Measurements from ENCODE around the gene PLCG2. TPM values are rescaled to one million over a fixed set of nuclear protein-coding genes. Genes with fewer than 3 reads are reported as not detected.
A peak's percentile ranks its signal among the peaks of the same experiment; 100 is the strongest.
"Not testable (repeated sequence)": the region's sequence is repeated elsewhere in the genome, so short reads cannot be mapped to it uniquely, and the experiment has no call there.

Gene PLCG2
- total RNA-seq, 1 donor from 2014 or later, result 10.9 TPM

DNA sequence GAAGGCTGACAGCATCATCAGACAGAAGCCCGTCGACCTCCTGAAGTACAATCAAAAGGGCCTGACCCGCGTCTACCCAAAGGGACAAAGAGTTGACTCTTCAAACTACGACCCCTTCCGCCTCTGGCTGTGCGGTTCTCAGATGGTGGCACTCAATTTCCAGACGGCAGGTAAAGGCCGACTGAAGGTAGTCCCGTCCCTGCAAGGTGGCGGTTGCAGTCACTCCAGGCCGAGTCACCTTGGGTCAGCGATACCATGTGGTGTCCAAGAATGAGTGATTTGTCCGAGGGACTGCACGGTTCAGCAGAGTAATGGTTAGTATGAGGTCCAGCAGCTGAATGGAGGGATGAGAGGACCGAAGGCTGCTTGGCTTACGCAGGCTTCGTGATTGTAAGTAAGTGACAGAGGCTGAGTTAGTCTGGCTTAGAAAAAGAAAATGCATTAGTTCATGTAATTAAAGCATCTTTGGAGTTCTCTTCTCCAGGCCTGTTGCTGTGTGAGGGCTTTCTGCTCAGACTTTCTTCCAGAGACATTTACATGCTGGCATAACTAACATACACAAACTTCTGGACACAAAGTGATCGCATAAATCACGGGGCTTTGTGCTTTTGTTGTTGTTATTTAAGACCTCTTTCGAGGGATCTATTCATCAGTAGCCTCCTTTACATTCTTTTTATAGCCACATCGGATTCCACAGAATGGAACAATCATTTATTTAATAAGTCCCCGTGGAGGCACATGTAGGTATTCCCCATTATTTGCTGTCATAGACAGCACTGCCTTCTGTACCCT, 157.3 kb downstream of the PLCG2 start:
- DNase-seq (ENCODE audit: low read depth in 2 of 2), result no peak

DNA sequence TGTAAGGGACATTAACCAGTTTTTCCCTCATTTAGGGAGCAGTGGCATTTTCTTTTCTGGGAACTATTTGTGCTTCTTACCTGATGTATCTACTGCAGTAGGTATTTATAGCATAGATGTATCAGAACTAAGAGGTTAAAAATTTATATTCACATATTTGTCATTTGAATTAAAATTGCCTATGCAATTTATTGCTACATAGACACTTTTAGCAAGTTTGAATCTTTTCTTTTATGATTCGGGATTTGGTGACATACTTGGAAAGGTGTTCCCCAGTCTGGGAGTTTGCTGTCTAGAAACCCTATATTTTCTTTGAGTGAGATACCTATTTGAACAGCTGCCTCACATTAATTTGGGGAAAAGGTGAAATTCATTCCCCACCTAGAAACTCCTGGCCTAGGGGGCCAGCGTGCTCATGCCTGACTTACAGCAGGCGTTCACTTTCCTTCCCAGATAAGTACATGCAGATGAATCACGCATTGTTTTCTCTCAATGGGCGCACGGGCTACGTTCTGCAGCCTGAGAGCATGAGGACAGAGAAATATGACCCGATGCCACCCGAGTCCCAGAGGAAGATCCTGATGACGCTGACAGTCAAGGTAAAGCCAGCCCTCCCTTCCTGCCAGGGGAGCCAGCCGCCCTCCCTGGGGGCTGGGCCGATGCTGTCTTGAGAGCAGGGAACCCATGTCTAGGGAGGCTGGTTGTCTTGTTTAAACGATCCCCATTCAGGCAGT, 158.4 kb downstream of the PLCG2 start:
- DNase-seq (ENCODE audit: low read depth in 2 of 2), result peak; percentile 42 to 87

DNA sequence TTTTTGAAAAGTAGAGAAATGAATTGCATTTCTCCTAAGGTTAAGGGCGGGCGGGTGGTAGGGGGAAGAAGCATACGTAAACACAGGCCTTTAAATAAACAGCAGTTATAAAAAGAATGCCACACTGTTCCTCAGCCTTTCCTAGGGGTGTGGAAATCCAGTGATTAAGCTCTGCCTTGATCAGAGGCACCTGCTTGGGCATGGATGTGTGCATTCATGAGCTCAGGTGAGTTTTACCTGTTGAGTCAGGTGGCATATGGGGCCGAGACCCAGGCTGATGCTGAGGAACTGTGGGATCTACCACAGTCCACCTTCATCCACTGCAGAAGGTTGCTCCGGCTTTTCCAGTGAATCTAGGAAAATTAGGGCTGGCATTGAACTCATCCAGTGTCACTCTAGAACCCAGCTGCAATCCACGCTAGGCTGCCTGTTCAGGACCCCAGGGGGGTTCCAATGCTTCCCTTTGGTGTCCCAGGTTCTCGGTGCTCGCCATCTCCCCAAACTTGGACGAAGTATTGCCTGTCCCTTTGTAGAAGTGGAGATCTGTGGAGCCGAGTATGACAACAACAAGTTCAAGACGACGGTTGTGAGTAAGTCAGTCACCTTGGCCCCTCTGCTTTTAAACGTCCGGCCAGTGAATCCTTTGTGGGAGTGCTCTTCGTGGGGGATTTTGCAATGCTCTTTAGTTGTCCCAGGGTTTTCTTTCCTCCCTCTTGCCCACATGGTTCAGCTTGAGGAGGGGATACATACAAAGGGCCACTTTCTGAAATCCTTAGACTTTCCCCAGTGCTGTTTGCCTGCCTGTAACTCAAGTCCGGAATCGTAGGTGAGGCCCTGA, 159.5 kb downstream of the PLCG2 start:
- peak in 1 of 2 donors; percentile 25 for DNase-seq (ENCODE audit: low read depth in 2 of 2)

DNA sequence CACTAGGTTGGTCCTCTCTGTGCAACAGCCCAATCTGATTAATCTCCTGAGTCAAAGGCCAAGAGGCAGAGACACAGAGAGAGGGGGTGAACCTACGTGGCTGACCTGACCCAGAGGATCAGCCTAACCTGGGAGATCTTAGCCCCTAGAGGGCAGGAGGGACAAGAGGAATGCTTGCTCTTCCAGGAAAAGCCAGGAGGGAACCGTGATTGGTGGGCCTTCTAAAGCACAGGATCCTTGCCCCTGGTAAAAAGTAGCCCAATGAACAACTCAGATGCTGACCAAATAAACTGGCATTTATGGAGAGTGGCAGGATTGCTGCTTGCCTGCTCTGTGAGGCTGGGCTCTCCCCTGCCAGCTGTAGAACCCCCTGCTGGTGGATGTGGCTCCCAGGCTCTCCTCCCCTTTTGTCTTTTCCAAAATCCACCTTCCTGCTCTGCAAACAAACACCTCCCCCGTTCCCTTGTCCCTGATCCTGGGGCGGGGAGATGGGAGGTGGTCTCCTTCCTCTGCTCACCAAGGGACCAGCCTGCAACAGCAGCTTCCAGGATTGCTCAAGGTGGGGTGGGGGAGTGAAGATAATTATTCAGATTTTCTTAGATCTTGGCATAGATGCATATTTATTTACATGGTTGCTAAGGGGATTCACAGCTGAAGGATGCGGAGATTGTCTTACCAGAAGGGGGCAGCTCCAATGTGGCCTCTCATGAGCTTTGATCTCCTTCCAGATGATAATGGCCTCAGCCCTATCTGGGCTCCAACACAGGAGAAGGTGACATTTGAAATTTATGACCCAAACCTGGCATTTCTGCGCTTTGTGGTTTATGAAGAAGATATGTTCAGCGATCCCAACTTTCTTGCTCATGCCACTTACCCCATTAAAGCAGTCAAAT, 160.3 kb downstream of the PLCG2 start:
- DNase-seq (ENCODE audit: low read depth in 2 of 2), result peak; percentile 32 to 51

DNA sequence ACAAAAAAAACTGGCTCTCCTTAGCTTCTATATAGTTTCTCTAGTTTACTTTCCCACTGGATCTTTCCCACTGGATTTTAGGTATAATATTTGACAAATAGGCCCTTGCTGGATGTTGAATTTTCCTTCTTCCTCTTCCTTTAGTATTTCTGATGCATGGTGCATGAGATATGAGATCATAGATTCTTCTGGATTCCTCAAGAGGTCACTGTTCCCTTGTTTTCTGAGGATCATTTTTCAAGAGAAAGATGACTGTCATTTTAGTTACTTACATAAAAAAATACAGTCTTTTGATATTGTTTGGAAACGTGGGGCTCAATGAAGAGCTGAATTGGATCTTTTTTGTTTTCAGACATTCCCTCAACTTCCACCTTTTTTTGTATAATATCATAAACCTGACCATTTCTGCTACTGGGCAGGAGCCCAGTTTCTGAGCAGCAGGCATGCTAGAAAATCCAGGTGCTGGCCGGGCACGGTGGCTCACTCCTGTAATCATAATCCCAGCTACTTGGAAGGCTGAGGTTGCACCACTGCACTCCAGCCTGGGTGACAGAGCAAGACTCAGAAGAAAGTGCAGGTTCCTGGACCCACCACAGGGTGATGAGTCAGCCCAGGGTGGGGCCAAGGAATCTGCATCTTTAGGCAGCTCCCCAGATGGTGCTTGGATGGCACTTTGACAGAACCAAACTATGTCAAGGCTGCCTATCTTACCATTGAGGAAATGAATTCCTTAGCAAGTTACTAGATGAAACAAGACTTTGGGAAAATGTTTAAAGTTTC, 161.9 kb downstream of the PLCG2 start:
- peak; percentile 85 for DNase-seq (ENCODE audit: low read depth in 2 of 2)

DNA sequence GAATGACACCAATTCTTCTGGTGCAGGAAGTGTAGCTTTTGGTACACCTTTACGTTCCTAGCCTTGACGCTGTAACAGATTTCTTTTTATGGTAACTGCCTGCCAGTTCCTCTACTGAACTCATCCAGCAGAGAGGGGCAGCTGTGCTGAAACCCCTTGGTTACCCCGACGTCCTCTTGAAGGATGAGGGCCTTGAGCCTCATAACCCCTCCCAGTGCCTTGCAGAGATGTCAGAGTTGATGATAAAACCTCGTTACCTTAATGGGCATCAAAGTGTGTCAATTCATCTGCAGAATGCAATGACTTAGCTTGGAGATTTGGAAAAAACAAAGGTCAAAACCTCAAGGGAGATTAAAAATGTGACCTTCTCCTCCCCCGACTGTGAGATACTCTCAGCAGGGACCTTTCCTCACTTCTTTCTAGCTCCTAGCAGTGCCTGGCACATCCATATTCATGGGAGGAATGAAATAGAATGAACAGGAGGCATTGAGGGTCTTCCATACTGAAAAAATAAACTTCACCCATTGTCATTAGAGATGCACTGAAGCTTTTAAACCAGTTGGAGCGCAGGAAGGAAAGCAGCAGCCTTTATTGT, 163.0 kb downstream of the PLCG2 start:
- no peak for DNase-seq (ENCODE audit: low read depth in 2 of 2)

DNA sequence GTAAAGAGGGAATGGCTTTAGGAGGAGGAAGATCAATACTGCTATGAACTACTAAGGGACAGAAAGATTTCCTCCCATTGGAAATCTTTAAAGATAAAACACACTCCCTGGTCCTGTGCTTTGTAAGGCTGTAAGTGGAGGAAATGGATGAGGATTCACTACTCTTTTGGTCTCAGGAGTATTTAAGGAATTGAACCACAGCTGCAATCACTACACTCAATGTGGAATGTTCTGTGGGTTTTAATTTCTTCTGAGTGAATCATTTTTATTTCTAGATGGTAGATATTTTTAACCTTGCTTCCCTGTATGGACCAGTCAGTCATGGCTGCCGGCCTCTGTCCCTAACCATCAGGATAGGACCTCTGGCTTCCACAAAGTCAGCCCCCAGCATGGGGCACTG, 166.6 kb downstream of the PLCG2 start:
- DNase-seq (ENCODE audit: low read depth in 2 of 2), result no peak

DNA sequence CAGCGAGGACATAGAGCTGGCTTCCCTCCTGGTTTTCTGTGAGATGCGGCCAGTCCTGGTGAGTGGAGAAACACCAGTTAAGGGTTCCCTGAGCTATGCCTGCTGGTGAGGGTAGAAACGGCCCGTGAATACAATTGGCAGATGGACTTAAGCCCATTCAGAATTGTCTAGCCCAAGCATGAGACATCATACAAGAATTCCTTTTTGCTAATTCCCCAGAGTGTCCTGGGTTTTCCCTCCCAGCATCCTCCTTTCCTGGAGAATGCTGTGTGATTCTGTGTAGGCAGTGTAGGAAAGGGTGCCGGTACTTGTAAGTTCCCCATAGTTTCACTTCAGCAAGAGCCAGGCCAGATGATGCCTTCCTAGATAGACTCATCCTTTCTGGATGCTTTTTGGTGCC, 167.1 kb downstream of the PLCG2 start:
- DNase-seq (ENCODE audit: low read depth in 2 of 2), result no peak

DNA sequence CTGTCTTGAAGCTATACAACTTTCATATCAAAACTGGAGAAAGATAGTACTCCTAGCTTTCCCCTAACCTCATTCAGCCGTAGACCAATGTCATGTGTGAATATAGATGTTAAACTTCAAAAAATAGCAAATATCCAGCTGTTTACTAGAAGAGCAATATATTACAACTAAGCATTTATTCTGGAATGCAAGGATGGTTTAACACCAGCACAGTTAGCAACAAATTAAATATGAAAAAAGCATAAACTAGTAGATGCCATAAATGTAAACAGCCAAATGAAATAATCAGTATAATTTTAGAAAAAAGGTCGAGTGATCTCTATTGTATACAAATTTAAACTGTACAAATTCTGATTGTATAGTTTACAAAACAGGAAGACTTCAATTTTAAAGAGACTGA, 172.5 kb downstream of the PLCG2 start:
- no peak for DNase-seq (ENCODE audit: low read depth in 2 of 2)

DNA sequence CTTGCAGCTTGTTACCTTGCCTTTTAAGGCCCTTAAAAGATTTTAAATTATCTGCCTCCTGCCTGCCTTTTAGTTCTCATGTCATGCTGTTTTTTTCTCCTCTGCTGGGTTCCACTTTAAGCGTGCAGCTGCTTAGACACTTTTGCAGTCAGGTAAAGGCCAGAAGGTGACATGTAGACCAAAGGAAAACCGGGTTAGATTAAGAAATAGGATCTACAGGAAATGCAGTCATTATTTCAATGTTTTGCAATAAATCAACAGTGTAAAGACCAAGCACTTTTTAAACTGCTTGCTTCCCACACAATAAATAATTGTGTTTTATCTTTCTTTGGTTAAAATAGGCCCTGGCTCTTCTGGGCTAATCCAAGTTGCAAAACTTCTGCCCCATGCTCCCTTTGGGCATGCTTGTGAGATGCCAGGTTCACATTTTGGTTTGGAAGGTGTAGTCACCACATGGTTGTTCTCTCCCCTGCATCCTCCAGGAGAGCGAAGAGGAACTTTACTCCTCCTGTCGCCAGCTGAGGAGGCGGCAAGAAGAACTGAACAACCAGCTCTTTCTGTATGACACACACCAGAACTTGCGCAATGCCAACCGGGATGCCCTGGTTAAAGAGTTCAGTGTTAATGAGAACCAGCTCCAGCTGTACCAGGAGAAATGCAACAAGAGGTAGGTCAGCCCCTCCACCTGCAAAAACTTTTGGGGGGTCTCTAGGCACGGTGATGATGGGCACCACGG, 177.3 kb downstream of the PLCG2 start:
- DNase-seq (ENCODE audit: low read depth in 2 of 2), result no peak

DNA sequence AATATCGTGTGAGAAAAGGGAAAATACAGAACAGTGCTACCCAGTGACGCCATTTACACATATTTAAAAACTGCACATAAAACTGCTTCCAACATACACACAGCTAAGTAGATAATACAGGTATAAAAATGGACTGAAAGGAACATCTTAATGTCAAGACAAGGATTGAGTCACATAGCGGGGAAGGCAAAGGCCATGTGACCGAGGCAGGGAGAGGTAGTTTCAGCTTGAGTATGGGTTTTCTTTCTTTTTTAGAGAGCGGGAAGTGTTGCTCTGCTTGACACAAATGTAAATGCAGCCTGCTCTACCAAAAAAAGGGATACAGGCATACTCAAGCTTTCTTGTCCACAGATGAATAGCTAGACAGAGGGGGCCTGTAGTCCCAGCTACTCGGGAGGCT, 185.7 kb downstream of the PLCG2 start:
- no peak for DNase-seq (ENCODE audit: low read depth in 2 of 2)

DNA sequence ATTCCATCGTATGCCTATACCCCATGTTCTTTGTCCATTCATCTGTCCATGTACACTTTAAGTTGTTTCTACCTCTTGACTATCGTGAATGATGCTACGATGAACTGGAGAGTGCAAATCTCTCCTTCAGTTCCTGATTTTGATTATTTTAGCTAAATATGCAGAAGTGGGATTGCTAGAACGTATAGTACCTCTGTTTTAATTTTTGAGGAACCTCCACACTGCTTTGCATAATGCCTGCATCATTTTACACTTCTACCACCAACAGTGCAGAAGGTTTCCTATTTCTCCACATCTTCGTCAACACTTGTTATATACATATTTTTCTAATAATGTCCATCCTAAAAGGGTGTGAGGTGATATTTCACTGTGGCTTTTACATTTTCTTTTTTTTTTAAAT, 188.3 kb downstream of the PLCG2 start:
- no peak for DNase-seq (ENCODE audit: low read depth in 2 of 2)

DNA sequence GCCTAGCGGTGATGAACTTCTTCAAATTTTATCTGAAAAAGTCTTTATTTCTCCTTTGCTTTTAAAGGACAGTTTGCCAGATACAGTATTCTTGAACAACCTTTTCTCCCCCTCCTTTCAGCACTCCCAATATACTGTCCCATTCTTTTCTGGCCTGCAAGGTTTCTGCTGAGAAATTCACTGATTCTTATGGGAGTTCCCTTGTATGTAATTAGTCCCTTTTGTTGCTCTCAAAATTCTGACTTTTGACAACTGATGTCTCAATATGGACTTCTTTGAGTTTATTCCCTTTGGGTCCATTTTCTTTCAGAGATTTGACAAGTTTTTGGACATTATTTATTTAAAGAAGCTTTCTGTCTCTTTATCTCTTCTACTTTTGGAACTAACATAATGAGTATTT, 192.8 kb downstream of the PLCG2 start:
- no peak for DNase-seq (ENCODE audit: low read depth in 2 of 2)

DNA sequence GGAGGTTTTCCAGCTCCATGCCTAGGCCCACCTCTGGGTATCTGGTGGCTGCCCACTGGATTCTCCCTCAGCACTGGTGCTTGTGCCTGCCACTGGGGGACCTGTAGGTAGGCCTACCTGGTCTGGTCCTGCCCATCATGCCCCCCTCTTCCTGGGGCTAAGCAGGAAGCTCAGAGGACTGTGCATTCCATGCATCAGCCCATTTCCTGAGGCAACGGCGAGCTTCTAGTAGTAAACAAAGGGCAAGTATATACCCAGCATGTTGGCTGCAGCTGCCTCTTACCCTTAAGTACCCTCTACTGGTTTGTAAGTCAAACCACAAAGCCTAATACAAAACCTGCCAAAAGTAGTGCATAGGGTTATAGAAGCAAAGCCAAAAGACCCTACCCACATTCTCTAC, 194.6 kb downstream of the PLCG2 start:
- no peak for DNase-seq (ENCODE audit: low read depth in 2 of 2)

DNA sequence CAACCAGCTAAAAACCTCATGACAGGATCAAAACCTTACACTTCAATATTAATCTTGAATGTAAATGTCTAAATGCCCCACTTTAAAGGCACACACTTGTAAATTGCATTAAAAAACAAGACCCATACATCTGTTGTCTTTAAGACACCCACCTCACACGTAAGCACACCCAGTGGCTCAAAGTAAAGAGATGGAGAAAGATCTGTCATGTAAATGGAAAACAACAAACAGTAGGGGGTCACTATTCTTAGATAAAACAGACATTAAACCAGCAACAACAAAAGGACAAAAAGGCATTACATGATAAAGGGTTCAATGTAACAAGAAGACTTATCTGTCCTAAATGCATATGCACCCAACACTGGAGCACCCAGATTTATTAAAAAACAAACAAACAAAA, 196.5 kb downstream of the PLCG2 start:
- DNase-seq (ENCODE audit: low read depth in 2 of 2), result no peak

DNA sequence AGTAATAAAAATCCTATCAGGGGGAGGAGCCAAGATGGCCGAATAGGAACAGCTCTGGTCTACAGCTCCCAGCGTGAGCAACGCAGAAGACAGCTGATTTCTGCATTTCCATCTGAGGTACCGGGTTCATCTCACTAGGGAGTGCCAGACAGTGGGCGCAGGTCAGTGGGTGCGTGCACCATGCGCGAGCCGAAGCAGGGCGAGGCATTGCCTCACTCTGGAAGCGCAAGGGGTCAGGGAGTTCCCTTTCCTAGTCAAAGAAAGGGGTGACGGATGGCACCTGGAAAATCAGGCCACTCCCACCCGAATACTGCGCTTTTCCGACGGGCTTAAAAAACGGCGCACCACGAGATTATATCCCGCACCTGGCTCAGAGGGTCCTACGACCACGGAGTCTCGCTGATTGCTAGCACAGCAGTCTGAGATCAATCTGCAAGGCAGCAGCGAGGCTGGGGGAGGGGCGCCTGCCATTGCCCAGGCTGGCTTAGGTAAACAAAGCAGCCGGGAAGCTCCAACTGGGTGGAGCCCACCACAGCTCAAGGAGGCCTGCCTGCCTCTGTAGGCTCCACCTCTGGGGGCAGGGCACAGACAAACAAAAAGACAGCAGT, 198.3 kb downstream of the PLCG2 start:
- not testable (repeated sequence) for DNase-seq (ENCODE audit: low read depth in 2 of 2)

DNA sequence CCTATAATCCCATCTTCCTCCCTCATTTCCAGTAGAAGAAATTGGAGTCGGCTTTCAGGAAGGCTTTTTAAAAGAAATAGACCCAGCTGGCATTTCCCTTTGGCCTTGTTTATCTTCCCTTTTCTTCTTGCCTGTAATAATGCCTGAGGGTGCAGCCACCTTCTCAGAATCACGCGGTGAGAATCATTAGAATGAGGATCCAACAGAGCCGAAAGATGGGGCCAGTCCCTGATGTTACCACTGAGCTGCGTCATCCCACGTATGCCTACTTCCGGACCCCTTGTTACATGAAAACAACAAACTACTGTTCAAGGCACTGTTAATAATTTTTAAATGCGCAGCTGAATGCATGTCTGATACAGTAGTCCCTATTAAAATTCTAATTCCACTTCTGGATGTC, 208.0 kb downstream of the PLCG2 start:
- DNase-seq (ENCODE audit: low read depth in 2 of 2), result no peak

DNA sequence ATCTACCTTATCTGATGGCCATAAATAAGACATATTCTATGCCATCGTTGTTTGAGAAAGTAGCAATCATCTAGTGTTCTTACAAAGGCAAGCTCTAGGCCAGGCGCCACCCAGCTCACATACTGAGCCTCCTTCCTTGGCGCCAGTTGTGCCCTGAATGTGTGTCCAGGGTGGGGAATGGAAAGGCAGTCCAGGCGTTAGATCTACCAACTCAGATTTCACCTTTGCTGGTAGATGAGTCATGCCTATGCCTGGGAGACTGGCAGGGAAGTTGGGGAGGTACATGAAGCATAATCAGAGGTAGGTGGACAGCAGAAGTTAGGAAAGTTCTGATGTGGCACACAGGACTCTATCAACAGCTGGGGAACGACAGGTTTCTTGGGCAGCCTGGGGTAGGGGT, 208.6 kb downstream of the PLCG2 start:
- DNase-seq (ENCODE audit: low read depth in 2 of 2), result no peak

DNA sequence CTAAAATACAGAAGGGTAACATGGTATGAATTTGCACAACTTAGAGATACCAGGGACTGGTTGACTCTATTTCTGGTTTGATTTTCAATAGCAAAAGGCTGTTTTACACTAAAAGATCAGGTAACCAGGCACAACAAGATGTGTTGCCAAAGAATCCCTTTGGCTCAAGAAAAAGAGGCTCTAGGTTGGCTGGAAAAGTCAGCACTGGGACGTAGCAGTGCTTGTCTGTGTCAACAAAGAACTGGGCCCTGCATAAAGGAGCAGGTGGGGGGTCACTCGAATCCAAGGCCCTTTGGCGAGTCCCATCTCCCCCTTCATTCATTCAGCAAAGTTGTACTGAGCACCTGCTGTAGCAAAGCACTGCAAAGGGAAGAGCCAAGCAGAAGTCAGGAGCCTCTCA, 213.8 kb downstream of the PLCG2 start:
- no peak for DNase-seq (ENCODE audit: low read depth in 2 of 2)
